ENCODE results near the gene NHP2.

The NHP2 gene

GRCh38 chr5:178129296-178129695 lies 24.4 kb downstream of the NHP2 start:
- DNase-seq = no peak

GRCh38 chr5:178127300-178128009 lies 26.2 kb downstream of the NHP2 start:
- peak; percentile 51 for DNase-seq

DNA sequence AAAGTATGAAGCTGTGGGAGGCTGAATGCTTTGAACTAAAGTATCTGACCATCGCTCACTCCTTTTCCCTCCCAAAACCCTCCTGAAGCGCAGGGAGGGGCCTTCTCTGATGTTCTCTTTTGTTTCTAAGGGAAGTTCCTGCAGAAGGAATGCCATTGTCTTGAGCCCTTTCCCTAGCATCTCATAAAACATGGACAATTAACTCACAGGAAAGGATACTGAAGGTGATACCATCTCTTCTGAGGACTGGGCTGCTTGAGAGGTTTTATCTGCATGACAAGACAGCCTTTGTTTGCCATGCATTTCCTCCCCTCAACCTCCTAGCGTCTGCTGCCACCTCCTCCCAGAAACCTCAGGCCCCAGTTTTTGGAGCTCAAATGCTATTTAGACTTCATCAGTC lies 27.1 kb downstream of the NHP2 start:
- peak; percentile 87 for DNase-seq

DNA sequence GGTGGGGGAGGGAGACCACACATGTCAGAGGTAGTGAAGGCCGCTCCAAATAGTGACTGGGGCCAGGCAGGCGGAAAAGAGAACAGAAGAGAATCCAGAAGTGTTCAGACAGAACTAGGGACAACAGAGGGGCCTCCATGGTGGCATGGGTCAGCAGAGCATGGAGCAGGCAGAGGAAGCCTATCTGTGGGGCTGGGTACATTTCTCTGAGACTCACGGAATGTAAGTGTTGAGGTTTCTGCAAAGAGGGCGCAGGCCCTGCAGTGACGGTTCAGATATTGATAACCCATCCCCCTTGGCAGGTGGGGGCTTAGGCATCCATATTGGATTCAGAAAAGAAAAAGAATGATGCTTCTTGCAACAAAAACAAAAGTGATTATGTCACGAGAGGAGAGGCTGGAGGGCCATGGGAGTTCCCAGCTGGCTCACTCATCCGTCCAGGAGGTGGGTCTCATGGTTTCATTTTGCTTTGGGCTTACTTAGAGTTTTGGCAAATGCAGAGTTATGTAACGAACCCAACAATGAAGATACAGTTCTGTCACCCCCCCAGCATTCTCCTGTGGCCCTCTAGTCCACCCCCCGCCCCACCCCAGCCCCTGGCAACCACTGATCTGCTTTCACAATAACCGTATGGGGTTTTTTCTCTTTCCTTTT lies 28.3 kb downstream of the NHP2 start:
- DNase-seq = no peak

DNA sequence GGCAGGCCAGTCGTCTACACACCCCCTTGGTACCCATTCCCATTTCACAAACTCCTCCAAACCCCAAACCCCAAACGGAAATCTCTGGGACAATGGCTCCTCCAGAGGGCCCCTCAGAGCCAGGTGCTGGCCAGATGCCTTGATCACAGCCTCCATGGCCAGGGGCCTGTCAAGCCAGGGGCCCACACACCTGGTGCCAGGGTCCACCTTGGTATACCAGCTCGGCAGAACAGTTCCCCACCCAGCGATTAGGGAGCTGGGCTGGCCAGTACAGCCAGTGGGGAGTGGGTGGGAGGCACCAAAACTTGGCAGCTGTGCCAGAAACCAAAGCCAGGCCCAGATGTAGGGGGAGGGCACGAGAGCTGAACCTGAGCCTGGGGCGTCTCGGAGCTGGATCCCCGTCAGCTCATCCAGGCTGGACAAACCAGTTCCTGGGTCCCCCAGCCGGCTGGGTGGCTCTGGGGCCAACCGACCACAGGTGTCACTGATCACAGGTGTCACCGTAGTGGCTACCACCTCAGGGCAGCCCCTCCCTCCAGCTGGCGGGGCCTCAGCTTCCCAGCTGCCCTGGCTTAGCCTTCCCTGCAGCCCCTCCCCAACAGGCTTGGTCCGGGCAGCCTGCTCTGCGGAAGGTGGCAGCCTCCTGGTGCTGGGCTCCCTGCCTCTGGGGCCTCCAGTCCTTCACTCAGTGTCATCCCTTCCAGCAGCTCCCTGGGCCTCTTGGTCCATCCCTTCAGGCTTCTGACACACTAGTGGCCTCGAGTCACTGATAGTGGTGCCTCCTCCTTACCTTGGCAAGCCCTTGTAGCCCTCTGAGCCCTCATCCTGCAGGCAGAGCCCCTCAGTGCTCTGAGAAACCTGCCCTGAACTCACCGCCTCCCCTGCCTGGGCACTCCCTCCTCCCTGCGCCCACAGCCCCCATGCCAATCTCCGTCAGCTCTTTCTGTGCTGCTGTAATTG lies 29.4 kb downstream of the NHP2 start:
- peak; percentile 62 for DNase-seq

DNA sequence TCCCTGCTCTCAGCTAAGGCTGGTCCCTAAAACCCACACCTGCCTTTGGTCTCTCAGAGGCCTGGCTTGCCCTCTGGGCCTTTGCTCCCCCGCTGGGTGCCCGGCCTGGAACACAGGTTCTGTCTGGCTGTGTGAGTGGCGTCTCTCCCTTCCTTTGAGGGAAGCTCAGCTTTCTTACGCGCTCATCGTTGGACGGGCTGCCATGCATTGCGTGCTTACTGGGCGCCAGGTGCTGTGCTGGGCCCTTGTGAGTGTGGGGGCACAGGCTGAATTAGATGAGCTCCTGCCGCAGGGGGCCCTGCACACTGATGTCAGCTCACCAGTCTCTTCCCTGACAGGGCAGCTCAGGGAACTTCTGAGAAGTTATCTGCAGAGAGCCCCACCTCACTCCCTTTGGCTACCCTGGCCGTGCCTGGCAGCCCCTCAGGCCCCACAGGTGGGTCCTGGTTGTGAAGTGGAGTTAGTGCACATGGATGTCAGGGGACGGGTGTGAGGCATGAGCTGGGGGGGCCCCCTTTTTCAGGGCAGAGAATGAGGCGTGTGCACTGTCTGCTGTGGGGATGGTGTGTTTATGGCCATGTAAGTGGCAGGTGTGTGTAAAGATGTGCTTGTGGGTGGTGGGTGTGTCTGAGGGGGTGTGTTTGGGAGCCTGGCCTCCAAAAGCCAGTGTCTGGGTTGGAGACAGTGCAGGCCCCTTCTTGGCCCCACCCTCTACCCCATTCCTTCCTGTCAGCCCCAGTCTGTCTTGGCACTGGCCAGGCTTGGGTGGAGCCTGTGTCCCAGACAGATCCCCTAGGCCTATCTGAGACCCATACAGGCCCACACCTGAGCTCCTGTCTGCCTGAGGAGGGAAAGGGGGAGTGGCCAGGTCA lies 30.4 kb downstream of the NHP2 start:
- DNase-seq = peak; percentile 72

GRCh38 chr5:178122346-178122745 lies 31.3 kb downstream of the NHP2 start:
- DNase-seq = no peak

GRCh38 chr5:178121391-178122276 lies 32.1 kb downstream of the NHP2 start:
- no peak for DNase-seq

GRCh38 chr5:178120607-178121357 lies 32.9 kb downstream of the NHP2 start:
- peak; percentile 78 for DNase-seq

- DNase-seq = no peak
Measured at GRCh38 chr5:178119915-178120606, 33.6 kb downstream of the NHP2 start.

GRCh38 chr5:178117923-178118701 lies 35.6 kb downstream of the NHP2 start:
- no peak for DNase-seq

DNA sequence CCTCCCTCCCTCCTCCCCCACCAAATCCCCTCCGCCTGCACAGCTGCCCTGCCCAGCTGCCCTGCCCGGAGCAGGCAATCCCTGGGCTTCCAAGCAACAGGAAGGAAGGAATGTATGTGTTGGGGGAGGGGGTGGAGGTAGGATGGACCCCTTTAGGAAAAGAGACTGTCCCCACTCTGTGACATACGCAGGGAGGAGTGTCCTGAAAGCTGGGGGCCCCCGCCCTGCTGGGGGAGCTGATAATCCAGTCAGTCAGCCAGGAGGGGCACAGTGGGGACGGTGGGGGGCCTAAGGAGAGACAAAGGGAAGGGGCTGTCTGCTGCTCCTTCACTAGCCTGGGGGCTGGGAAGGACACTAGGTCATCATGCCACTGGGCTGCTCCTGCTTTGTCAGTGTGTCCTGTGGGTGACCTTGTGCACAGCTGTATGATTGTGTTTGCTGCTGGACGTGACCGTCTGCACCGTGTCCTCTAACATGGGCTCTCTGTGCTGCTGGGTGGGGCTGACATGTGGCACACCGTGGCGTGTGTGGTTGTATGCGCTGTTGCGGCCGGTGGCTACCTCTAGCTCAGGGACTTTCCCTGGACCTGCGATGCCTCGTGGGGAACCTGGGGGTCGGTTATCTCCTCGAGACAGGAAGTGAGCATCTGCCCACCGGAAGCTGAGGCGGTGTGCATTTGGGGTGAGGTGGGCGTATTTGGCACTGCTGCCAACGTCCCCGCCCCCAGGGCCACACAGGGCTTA lies 37.4 kb downstream of the NHP2 start:
- DNase-seq = peak; percentile 58

- DNase-seq = peak; percentile 66
Measured at GRCh38 chr5:178115814-178116142, 37.9 kb downstream of the NHP2 start.

DNA sequence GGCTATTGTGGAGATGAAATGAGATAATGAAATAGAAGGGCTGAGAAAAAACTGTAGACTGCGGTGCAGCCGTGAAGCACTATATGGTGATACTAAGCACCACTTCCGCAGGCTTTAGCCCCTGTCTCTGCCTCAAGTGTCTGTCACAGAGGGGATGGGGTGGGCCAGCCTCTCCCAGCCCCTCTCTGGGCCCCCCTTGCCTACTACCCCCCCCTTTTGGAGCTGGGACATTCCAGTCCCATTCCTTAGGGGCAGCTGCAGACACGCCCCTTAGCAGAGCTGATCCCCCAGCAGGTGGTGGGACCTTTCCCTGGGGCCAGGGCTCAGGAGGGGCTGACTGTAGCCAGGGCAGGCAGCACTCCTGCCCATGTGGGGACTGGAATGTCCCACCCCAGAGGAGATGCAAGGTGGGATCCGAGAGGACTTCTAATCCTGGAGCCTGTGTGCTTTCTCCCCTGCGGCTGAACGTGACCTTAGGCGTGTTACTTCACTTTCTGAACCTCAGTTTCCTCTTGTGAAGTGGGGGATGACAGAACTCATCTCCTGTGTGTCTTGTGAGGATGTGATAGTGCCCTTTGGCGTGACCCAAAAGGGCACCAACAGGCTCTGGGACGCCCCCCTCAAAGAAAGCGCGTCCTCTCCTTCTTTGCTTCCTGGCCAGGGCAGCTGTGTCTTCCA lies 38.4 kb downstream of the NHP2 start:
- DNase-seq = no peak

GRCh38 chr5:178114325-178115135 lies 39.2 kb downstream of the NHP2 start:
- DNase-seq = peak; percentile 77

DNA sequence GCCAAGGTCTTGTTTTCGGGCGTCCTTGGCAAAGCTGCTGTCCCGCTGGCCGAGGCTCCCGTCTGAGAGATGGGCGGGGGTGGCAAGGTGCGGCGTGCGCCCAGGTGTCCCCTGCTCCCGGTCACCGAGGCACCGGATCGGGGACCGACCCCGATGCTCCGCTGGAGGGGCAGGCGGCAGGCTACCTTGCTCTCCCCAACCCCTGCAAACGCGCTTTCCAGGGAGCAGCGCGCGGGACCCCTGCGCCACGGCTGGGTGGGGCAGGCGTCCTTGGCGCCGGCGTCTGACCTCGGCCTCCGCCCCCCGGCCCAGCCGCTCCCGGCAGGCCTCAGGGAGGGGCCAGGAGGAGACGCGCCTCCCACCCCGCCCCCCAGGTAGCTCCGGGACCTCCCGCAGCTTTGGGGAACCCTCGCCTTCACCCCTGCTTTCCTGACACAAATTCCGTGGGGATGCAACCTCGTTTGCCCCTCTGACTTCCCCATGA lies 39.8 kb downstream of the NHP2 start:
- no peak for DNase-seq

Measured in islet precursor cell (in vitro differentiated cells).